HG02884 (cell line): Measurements from ENCODE around the gene SEMA4D.
A peak's percentile ranks its signal among the peaks of the same experiment; 100 is the strongest.

ENCODE experiments used
- ATAC-seq: cut with Tn5 transposase; IDR thresholded peaks from one replicate; pipeline ENCODE4 v1.9.1; 2021; ENCODE audit warnings: mild to moderate bottlenecking, moderate library complexity; ENCODE audit not compliant: unreplicated experiment

The SEMA4D gene

DNA sequence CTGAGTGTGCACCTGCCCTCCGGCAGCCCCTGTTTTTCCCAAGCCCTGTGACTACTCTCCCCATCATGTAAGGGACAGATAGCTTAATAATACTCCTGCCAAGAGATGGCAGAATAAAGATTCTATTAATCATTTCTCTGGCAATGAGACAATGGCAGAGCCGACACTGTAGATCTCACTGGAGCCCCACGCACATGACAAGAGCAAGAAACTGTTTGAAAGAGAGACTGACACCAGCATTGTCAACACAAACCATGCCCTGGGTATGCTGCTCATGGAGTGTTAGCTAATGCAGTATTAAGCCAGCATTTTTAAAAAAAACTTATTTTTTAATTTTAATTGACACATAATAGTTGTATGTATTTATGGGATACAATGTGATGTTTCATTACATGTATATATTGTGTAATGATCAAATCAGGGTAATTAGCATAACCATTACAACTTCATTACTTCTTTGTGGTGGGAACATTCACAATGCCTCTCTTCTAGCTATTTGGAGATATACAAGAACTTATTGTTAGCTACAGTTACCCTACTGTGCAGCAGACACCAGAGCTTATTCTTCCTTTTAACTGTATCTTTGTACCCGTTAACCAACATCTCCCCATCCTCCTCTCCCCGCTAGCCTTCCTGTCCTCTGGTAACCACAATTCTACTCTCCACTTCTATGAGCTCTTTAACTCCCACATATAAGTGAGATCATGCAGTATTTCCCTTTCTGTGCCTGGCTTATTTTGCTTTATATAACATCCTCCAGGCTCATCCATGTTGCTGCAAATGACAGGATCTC, 31.5 kb upstream of the SEMA4D start:
- ATAC-seq: no peak

DNA sequence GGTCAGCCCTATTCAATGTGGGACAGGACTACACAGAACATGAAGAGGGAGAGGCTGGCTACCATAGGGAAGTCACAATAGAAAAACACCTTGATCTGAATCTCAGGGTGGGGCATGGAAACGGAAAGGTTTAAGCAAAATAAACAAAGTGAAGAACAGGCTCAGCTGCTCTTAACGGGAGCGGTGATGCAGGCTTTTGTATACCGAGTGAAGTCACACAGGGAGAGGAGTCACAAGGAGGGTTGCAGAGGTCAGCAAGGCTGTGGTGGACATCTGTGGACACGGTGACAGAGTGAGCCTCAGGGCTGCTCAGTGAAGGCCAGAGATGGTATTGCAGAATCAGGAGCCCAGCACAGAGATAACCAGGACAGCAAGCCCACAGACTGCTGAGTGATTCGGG, 30.6 kb upstream of the SEMA4D start:
- ATAC-seq: no peak

DNA sequence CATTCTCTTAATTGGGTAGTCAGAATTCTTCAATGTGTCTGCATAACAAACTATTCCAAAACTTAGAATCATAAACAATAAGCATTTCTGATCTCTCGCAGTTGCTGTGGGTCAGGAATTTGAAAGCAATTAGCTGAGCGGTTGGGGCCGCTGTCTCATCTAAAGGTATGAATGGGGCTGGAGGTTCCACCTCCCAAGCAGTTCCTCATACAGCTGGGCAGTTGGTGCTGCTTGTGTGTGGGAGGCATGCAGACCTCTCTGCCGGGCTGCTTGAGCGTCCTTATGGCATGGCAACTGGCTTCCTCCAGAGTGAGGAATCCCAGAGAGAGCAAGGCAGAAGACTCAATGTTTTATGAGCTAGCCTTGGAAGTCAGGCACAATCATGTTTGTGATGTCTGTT, 30.2 kb upstream of the SEMA4D start:
- ATAC-seq: no peak

DNA sequence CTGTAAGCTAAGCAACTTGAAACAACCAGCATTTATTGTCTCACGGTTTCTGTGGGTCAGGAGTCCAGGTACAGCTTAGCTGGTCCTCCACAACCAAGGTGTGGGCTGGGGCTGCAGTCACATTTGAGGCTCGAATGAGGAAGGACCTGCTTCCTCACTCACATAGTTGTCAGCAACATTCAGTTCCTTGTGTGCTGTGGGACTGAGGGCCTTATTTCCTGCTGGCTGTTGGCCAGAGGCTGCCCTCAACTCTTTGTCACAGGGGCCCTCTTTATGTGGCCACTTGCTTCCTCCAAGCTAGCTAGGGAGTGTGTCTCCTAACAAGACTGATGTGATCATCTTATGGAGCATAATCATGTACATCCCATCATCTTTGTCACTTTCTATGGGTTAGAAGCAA, 29.2 kb upstream of the SEMA4D start:
- ATAC-seq: no peak

DNA sequence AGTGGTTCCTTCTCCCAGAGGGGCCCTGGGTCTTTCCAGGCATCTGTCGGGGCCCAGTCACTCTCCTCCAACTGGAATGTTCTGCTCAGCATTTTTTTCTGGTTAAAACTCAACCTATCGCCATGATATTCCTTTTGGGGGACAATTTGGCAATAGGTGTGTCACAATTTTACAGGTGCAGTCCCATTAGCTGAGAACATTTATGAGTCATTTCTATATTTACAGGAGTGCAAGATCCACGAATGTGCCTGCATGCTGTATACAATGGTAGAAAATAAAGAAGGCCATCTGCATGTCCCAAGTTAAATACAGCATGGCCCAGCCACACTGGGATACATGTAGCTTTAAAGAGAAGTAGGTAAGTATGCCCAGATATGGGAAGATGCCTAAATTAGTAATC, 28.8 kb upstream of the SEMA4D start:
- ATAC-seq: no peak

DNA sequence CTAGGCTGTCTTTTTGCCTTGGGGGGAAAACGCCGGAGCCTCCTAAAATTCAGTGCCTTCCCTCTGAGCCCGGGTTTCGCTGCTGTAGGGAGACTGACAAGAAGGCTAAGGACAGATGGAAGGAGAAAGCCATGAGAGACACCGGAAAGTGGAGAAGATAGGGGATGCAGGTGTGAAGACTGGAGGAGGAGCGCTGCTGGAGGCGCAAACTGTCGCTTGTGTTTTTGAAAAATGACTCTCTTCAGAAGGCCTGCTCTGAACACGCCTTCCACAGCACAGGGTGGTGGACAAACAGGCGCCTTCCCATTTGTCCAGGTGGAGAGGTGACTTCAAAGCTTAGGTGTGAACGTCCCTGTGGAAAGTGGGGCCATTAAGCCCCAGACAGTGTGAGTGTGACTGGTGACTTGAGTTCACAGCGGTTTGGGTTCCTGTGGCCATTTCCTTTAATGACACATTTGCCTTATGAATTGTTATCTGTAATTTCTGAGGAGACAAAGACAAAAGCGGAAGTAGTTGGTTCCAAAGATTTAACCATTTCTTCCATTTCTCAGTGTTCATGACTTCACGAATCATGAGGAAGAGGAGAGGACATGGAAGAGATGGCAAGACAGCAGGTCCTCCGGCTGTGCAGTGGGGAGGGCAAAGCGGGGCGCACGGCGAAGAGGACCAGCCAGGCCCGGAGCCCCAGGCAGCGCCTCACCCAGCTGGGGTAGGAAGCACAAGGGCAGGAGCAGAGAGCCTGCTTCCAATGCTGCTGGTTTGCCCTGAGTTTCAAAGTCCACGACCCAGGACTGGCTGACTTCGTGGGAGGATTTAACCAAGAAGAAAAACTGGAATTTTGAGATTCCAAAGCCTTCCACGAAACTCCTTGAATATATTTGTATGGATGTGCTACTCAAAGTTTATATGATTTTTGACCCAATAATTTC, 27.8 kb upstream of the SEMA4D start:
- no peak for ATAC-seq

DNA sequence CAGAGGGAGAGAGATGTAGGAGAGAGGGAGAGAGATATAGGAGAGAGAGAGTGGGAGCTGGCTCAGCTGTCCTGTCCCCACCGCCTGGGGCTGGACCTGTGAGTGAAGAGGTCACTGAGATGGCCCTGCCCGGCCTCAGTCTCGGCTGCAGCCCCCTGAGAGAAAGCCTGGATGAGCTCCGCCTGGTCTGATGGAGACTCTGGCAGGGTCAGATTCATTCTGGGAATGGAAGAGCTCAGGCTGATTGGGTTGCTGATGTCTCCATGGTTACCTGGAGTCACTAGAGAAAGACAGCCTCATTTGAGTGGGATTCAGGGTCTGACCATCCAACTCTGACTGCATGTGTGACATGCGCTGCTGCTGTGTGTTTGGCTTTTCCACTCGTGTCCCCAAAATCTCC, 27.1 kb upstream of the SEMA4D start:
- ATAC-seq: no peak

DNA sequence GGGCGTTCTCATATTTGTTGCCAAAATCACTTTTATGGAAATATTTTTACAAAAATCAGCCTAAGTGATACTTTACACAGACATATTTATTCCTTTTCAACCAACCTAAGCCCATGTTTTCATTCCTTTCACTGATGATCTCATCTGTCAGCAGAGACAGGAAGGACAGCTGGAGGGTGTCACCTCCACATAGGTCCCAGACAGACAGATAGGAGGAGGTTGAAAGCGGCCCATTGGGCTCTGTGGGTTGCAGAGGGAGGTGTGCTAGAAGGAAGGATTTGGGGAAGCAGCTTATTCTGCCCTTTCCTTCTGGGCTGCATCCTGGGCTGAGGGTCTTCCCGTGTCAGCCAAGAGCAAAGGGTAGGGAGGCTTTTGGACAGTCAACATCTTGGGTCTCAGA, 26.0 kb upstream of the SEMA4D start:
- ATAC-seq: no peak

DNA sequence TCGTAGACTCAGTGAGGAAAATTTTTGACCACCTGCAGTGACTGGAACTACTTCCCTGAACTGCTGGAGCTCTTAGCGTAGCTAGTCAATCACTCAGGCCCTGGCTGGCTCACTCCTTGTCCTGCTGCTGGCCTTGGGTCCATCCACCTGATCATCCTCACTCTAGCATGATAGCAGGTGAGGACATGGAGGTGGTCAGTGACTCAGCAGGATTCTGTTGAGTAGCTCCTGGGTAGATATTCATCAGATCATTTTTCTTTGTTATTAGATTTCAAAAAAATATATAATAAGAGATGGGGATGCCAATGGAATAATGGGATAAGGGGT, 25.0 kb upstream of the SEMA4D start:
- peak; percentile 5 for ATAC-seq

DNA sequence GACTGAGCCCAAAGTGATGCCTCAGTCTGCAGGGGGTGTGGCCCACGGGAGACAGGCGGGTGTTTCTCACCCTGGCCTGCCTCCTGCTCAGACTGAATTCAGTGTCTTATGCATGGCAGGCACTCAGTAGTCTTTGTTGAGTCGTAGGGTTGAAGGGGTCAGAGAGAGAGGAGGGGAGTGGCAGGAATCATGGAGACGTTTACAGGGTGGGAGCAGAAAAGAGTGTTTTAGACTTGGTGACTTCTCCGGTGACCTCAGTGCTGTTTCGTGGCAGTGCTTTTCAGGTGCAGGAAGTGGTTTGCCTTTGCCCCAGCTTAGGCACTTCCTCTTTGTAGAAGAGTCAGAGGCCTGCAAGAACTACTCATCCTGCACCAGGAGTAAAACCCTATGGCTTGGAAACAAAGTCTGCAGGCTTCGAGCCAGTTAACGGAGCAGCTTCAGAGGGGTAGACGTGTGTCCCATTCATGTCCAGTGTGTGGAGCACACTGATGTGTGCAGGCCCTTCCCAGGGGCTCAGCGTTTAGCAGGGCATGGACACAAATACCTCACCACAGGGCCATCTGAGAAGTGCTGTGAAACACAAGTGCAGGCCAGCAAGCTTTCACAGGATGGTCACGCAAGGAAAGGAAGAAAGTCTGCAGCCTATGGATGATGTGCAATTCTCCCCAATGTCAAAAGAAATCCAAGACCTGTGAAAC, 24.5 kb upstream of the SEMA4D start:
- peak; percentile 89 for ATAC-seq

DNA sequence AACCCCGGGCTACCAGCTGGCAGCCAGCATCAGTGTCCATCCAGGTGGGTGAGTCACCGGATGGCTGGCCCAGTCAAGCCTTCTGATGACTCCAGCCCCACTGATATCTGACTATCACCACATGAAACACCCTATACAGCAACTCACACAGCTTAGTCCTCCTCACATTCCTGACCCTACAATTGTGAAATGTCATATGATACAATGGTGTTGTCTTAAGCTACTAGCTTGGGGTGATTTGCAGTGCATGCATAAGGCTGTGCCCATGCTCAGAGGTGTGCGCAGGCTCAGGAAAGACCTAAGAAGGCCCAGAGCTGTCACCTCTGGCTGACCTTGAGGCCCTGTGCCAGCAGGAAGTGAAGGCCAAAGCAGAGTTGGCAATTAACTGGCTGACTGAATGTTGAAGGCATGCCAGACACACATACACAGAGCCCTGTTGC, 21.5 kb upstream of the SEMA4D start:
- ATAC-seq: no peak

DNA sequence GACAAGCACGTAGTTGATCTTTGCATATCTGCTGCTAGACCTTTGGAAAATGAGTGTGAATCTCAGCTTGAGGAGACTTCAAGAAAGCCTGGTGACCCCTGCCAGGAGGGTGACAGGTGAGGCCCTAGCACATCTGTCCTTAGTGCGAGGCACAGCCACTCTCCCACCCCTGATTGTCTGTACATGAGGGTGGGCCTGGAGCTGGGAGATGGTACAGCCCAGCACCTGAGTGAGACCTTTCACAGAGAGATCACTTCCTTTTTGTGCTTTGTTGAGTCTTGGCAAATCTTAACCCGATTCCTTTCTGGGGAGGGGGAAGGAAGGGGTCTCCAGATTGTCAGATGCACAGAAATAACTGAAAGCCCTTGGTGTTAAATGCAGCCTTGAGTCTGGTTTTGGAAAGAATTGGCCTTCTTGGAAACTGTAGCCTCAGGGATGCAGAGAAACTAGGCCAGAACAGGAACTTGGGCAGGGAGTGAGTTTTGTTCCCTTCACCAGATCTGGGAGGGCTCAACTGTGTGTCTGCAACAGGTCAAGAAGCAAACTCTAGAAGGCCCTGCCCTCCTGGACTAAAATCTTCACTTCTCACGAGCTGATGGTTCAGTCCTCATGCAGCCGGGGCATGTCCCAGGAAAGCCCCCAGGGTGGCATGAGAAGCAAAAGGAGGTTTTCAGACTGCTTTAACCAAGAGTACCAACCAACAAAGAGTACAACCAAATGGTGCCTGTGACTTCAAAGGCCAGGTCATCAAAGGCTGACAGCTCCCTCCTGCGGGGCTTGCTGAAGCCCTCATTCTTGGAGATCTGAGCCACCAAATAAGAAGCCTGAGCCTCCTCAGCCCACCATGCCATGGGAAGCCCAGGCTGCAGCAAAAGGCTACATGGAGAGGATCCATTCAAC, 20.8 kb upstream of the SEMA4D start:
- no peak for ATAC-seq

DNA sequence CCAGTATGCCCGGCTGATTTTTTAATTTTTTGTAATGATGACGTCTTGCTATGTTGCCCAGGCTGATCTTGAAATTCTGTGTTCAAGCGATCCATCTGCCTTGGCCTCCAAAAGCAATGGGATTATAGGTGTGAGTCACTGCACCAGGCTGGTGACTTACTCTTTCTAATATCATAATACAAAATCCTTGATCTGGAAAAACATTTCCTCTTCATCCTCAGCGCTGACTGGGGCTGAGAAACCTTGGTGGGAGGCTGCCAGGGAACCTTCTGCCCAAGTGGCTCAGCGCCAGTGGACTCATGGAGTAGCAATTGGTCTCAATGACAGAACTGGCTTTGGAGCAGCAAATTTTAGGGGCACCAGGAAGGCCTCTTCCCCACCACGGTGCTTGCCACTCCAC, 17.5 kb upstream of the SEMA4D start:
- no peak for ATAC-seq

DNA sequence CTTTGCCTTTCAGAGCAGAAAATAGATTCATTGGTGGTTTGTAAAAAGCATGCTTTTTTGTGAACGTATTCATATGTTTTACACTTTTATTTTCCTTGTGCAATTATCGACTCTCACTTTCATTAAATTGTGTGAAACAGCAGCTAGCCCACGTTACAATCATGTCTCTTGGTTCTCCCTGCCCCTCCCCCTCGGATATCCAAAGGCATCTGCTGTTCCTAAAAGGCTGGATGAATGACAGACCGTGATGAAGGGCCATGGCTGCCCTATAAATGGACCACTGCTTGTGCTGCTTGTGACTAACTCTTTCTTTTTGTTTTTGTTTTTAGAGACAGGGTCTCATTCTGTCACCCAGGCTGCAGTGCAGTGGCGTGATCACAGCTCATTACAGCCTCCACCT, 17.0 kb upstream of the SEMA4D start:
- no peak for ATAC-seq

DNA sequence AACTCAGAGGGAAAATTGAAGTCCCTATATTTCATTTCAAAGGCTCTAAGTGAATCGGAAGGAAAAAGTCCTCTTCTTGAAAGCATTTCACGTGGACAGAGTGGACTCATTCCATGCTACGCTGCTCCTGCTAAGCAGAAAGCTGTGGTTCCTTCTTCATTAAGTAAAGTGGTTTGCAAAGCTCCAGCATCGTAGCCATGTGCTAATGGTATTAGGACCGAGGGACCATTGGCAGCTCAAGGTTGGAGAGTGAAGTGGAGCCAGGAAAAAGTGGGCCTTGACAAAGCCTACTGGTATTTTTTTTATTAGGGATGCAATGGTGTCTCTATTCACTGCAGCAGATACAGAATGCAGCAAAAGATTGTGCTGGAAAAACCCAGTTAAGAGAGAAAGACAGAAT, 16.4 kb upstream of the SEMA4D start:
- ATAC-seq: no peak

DNA sequence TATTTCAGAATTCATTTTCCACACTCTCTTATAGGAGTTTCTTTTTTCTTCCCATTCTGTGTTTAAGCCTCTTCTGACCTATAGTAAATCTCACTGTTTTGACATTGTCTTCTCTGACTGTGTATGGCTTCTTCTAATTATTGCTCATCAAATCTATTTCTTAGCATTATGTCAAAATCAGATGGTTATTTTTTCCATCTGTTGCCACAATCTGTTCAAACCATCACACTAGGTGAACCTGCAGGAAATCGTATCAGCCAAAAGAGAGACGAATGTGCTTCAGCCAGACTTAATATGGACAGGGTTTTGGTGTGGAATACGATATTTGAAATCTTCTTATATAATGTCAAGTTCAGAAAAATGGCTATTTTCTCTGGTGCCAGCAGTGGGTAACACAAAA, 15.9 kb upstream of the SEMA4D start:
- ATAC-seq: no peak

DNA sequence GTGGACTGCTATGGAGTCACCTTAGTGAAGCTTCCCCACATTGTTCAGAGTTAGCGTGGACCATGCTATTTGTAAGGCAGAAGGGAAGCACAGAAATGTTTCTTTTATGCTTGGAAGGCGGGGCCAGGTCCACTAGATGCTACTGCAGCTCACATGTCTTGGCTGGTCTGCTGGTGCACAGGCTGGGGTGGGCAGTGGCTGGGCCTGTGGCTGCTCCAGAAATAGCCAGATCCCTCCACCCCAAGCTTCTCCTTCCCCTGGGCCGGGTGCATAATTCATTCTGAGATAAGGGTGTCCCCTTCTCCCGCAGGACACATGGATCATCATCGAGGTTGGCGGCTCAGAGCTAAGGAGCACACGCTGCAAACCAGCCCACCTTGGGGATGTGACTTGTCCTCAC, 14.5 kb upstream of the SEMA4D start:
- ATAC-seq: no peak

DNA sequence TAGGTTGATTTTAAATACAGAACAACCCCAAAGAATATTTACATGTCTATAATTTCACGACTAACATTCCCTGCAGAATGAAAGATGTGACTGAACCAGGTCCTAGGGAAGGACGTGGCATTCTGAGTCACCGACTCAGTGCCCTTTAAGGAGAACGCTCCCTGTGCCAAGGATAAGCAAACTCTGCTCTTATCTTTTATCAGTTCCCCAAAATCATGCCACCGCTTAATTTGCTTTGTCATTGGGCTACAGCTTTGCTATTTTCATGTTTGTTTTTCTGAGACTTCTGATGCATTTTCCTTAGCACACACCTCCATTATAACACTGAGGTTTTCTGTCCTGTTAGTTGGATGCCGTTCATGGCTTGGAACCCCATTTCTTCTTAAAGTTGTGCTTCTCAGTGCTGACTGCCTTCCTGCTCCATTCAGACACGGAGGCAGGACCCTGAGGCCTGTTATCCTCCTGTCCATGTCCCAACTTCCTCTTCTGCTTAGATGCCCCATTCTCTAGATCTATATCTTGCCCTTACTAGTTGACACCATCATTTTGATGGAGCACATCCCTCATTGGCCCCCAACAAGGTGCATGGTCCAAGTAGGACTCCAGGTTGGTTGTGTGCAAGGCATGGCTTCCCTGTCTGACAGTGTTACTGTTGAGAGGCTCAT, 11.2 kb upstream of the SEMA4D start:
- ATAC-seq: no peak

DNA sequence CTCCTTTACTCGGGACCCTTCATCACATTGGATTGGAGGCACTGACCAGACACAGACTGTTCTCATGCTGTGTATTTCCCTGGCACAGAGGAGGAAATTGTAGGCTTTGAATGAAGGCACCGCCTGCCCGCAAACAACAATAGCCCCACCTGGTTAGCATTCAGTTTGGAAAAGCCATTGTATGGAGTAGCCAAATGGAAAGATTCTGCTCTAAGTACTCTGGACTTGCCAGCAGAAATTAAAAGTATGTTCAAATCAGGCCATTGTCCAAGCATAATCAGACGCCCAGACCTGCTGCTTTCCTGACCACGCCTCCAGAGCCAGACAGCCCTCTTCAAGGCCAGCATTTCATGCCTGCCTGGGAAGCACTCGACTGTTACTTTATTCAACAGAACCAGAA, 8.0 kb upstream of the SEMA4D start:
- no peak for ATAC-seq

DNA sequence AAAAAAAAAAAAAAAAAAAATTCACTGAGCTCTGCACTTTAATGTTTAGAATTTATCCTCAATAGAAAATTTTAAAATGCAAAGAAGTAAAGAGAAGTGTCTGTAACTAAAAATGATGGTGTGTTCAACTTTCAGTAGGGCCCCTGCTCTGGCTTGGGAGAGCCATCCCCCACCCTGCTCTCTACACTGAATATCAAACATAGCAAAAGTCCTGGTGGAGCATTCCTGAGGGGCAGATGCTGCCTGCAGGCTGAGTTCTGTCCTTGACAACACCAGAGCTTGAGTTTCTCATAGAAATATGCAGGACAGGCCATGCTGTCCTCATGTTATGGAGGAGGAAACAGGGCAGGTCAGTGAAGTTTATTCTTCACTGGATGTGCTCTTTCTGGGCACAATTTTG, 7.1 kb upstream of the SEMA4D start:
- ATAC-seq: no peak
